GM18511 (cell line): ENCODE measurements around the gene TOPBP1.
"Not testable (repeated sequence)": the region's sequence is repeated elsewhere in the genome, so short reads cannot be mapped to it uniquely, and the experiment has no call there.

Experiments
- ATAC-seq: cut with Tn5 transposase; IDR thresholded peaks from one replicate; pipeline ENCODE4 v1.9.1; 2021; ENCODE audit warnings: mild to moderate bottlenecking, moderate library complexity; ENCODE audit not compliant: unreplicated experiment

TOPBP1 gene

DNA sequence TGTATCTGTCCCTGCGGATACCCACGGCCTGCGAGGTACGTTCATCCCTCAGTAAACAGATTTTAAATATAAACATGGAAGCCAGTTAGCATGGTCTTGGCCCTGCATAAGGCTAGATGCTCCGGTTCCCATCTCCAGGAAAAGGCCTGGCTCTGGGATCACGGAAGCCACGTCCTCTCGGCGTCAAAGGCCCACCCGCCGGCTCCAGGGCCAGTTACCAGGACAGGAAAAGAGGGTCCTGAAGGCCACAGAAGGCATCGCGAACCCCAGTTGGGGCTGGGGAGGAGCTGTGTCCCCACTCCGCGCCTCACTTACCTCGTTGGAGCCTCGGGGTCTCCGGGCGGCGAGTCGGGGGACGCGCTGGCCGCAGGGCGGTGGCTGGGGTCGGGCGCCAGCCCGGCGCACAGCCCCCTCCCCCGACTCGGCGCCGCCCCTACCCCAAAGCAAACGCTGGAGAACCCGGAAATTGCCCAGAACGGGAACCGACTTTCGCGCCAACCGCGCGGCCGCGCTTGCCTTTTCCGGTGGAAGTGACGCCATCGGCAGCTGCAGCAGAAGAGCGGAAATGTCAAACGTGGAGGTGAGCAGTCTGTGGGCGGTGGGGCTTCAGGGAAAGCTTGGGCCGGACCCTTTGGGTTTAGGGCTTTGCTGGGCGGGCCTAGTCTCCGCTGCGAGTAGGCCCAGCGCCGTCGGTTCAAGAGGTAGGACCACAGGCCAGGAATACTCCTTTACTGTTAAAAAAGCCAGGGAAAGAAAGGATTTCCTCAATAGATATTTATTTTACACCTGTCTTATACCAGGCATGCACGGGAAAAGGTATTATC, at the start of gene TOPBP1:
TOPBP1 (minus strand) TSS at position 488 of the 824 bp plus-strand sequence. CDS start 814 bp downstream, outside the sequence.
- ATAC-seq = peak; percentile 93

GRCh38 chr3:133711013-133711412, 49.3 kb upstream of the TOPBP1 start:
- ATAC-seq = no peak

DNA sequence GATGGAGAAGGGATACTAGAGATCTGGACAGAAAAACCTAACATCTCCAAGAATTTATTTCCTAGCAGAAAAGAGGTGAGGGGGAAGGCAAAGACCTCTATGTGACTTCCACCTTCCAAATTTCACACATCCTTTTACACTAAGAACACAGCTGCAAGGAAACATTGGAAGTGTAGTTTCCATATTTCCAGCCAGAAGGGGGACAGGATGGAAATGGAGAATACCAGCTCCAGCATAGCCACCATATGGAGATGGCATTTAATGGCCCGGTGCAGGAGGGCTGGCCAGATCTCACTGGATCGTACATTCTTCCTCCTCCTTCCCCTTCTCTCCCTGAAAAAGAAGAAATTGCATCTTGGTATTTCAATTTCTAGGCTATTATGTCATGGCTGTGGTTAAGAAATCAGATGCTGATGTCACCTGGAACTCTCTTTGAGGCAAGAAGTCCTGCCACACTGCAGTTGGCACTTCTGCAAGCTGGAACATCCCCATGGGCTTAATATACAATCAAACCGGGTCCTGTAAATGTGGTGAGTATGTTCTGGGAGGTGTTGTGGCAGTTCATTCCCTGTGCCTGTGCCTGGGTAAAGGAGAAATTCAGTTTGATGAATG, 47.5 kb upstream of the TOPBP1 start:
- no peak for ATAC-seq

GRCh38 chr3:133706033-133706432, 44.3 kb upstream of the TOPBP1 start:
- ATAC-seq = no peak

- ATAC-seq = no peak
Observed at GRCh38 chr3:133703915-133704314, 42.2 kb upstream of the TOPBP1 start.

GRCh38 chr3:133701435-133702358, 40.0 kb upstream of the TOPBP1 start:
- ATAC-seq = no peak

DNA sequence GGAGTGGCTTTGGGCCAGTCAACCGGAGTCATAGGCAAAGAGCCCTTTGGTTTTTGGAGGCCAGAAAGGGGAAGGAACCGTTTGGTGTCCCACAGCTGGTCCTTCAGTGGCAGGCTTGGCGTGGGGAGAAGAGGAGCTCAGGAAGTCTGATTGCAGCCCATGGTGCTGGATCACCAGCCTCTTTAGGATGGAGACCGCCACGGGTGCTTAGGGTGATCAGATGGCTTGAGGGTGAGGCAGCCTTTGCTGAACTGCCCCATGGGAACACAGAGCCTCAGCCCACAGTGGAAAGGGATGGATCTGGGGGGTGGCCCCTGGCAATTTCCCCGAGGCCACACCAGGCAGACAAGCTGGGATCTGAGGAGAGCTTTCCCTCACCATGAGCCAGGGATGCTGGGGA, 38.6 kb upstream of the TOPBP1 start:
- ATAC-seq = no peak

DNA sequence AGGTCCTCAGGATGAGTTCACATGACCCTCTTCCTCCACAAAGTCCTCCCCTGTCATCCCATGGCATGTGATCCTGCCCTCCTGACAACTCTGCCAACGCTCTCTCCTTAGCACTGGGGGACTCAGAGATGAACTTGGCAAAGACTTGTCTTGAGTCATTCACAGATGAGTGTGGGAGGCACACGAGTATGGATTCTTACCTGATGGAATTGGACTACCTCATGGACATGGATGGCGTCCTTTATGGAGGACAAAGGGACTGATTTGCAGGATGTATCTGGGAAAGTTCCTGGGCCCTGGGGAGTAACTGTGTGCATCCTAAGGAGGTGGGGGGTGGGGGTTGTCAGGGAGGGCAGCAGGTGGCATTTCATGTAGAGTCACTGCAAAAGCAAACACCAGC, 38.2 kb upstream of the TOPBP1 start:
- ATAC-seq = no peak

DNA sequence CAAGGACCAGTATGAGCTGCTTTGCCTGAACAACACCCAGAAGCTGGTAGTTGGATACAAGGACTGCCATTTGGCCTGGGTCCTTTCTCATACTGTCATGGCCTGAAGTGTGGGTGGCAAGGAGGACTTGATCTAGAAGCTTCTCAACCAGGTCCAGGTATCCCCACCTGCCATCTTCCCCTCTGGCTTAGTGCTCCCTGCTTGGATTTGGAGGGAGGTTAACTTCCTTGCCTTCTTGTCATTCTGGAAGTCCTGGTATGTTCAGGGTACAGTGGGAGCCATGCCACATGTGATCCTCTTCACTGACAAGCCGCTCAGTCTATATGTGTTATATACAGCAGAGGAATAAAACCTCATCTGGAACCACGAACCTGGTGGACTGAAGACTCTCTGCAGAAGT, 37.7 kb upstream of the TOPBP1 start:
- ATAC-seq = no peak

DNA sequence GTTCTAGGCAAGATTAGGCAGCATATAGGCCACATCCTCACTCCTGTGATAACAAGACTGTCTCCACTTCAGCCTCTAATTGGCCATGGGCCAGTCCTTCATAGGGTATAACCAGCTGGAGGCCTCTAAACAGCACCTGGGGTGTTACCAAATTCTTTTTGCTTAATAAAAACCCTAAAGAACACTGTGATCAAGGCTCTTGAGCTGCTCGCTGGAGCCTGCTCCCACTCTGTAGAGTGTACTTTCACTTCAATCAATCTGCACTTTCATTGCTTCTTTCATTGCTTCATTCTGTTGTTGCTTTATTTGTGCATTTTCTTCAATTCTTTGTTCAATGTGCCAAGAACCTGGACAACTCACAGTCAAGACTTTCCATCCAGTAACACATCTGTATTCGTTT, 36.2 kb upstream of the TOPBP1 start:
- ATAC-seq = no peak

GRCh38 chr3:133695560-133696171, 33.9 kb upstream of the TOPBP1 start:
- ATAC-seq = no peak

GRCh38 chr3:133694288-133695268, 32.8 kb upstream of the TOPBP1 start:
- no peak for ATAC-seq

- no peak for ATAC-seq
Observed at GRCh38 chr3:133693821-133694220, 32.1 kb upstream of the TOPBP1 start.

DNA sequence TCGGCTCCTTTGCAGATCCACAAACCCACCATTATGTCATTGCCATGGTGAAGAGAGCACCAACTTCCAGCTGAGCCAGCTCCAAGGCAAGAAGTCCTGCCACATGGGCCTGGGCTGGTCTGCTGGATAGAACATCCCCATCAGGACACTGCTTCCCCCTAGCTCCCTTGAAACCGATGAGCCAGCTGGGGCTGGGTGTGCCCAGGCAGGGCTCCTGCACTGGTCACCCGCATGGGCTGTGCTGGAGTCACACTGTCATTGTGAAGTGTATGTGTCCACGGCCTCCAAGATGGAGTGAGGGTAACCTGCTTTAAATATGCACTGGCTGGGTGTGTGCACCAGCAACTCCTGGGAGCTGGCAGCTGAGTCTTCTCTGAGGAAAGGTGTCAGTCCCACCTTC, 31.0 kb upstream of the TOPBP1 start:
- no peak for ATAC-seq

DNA sequence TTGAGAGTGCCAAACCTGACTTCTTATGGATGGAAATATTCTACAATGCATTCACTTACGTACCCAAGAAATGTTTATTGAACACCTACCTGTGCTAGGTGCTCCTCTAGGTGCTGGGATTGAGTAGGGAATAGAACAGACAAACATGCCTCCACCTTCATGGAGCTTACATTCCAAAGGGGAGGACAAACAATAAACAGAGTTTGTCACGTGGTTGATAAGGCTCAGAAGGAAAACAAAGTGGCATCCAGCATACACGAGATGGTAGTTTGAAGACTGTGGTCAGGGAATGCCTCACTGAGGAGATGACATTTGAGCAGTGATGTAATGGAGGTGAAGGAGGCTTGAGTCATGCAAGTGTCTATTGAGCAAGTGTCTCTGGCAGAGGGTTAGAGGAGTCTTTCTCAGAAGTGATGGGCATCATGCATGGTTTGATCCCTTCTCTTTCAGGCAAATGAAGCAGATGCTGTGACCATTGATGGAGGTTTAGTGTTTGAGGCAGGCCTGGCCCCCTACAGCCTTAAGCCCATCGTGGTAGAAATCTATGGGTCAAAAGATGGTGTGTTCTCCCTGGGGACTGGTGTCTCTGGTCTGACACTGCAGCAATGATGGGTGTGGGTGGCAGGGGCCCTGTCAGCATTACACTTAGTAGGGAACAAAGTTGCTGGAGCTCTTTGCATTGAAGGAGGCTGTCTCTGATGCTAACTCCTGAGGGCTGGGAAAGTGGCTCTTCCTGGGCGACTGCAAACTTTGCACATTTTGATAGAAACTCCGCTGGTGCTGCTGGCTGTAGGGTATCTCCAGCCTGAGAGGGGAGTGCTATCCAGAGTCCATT, 29.7 kb upstream of the TOPBP1 start:
- no peak for ATAC-seq

- ATAC-seq = not testable (repeated sequence)
Observed at GRCh38 chr3:133677993-133678392, 16.3 kb upstream of the TOPBP1 start.

DNA sequence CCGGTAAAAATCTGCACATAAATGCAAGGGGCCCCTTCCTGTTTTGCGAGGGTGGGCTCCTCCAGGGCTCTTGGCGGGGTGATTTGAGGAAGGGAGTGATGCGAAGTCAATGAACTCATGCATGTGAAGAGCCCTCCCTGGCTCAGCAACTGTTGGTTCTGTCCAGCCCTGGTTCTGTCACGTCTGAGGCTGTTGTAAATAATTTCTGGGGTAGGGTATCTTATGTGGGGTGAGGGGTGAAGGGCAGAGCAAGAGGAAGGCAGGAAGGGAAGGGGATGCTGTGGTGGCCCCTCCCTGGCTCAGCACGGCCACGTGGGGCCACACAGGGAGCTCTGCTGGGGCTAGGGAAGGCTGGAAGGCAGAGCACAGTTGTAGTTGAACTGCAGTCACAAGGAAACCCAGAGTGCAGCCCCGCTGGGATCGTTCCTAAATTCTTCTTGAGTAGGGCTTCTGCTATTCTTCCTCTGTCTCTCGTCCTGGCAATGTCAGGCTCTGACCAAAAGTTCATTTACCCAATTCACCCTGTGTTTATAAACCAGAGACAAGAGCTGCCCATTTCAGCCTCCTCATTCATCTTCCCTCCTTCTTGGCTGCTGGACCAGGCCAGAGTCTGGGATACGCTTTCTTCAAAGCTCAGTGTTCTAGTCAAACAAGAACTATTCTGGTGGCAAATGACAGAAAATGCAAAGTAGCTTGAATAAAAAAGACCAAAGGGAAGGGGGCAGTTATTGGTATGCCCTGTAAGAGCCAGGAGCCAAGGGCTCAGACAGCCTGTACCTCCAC, 14.8 kb upstream of the TOPBP1 start:
- ATAC-seq = no peak
